H9 (cell line): ENCODE measurements around the gene SHANK3. TPM values are rescaled to one million over a fixed set of nuclear protein-coding genes. Genes with fewer than 3 reads are reported as not detected.

Experiments
- DNase-seq: peaks from one replicate; pipeline ENCODE4 v3.0.0-alpha.2; 2017
- H2AFZ ChIP-seq: one replicate; pipeline ENCODE4 v1.6.1; 2013; ENCODE audit warnings: mild to moderate bottlenecking, low read length, control low read depth, moderate library complexity
- H2AK5ac ChIP-seq: 2 replicates; pipeline ENCODE4 v1.6.1; 2013; ENCODE audit warnings: low read length, control low read depth, mixed read lengths; ENCODE audit not compliant: insufficient read length
- H2BK120ac ChIP-seq: one replicate; pipeline ENCODE4 v1.6.1; 2013; ENCODE audit warnings: low read depth, mild to moderate bottlenecking, low read length, control low read depth, inconsistent platforms; ENCODE audit not compliant: poor library complexity, severe bottlenecking
- H2BK12ac ChIP-seq: 2 replicates; pipeline ENCODE4 v1.6.1; 2013; ENCODE audit warnings: low read length, control low read depth, mixed read lengths, low read depth; ENCODE audit not compliant: insufficient read length
- H2BK15ac ChIP-seq: 2 replicates; pipeline ENCODE4 v1.6.1; 2013; ENCODE audit warnings: low read depth, low read length, control low read depth
- H2BK20ac ChIP-seq: one replicate; pipeline ENCODE4 v1.6.1; 2013; ENCODE audit warnings: low read depth, mild to moderate bottlenecking, low read length, control low read depth, inconsistent platforms; ENCODE audit not compliant: poor library complexity, severe bottlenecking
- H2BK5ac ChIP-seq: 2 replicates; pipeline ENCODE4 v1.6.1; 2013; ENCODE audit warnings: low read length, control low read depth, mixed read lengths; ENCODE audit not compliant: insufficient read length
- H3K14ac ChIP-seq: 2 replicates; pipeline ENCODE4 v1.6.1; 2013; ENCODE audit warnings: low read length, control low read depth; ENCODE audit not compliant: insufficient read depth
- H3K18ac ChIP-seq: 2 replicates; pipeline ENCODE4 v1.6.1; 2013; ENCODE audit warnings: low read depth, mild to moderate bottlenecking, mixed read lengths, low read length, control low read depth; ENCODE audit not compliant: insufficient read length
- H3K23ac ChIP-seq: 2 replicates; pipeline ENCODE4 v1.6.1; 2013; ENCODE audit warnings: low read length, control low read depth, mixed read lengths, low read depth; ENCODE audit not compliant: insufficient read length
- H3K23me2 ChIP-seq: 2 replicates; pipeline ENCODE4 v1.6.1; 2013; ENCODE audit warnings: low read depth, mild to moderate bottlenecking, mixed read lengths, low read length, control low read depth; ENCODE audit not compliant: insufficient read length, poor library complexity, severe bottlenecking
- H3K27ac ChIP-seq: 2 replicates; pipeline ENCODE4 v1.5.1; 2013; ENCODE audit warnings: low read length, control low read depth, mixed read lengths, low read depth; ENCODE audit not compliant: insufficient read length
- H3K27me3 ChIP-seq: 2 replicates; pipeline ENCODE4 v1.6.1; 2013; ENCODE audit warnings: low read length, control low read depth, inconsistent platforms; ENCODE audit not compliant: insufficient read depth
- H3K4ac ChIP-seq: 2 replicates; pipeline ENCODE4 v1.6.1; 2013; ENCODE audit warnings: low read depth, mild to moderate bottlenecking, control low read depth, inconsistent platforms, low read length, moderate library complexity
- H3K4me1 ChIP-seq: 2 replicates; pipeline ENCODE4 v1.6.1; 2013; ENCODE audit warnings: low read length, control low read depth, inconsistent platforms; ENCODE audit not compliant: insufficient read depth
- H3K4me2 ChIP-seq: 2 replicates; pipeline ENCODE4 v1.6.1; 2013; ENCODE audit warnings: low read length, control low read depth, mixed read lengths; ENCODE audit not compliant: insufficient read length, insufficient read depth
- H3K56ac ChIP-seq: 2 replicates; pipeline ENCODE4 v1.6.1; 2013; ENCODE audit warnings: low read depth, mild to moderate bottlenecking, mixed read lengths, low read length, control low read depth; ENCODE audit not compliant: insufficient read length
- H3K79me1 ChIP-seq: 2 replicates; pipeline ENCODE4 v1.6.1; 2013; ENCODE audit warnings: low read depth, mild to moderate bottlenecking, moderate library complexity, low read length, control low read depth, inconsistent platforms; ENCODE audit not compliant: insufficient read depth, poor library complexity, severe bottlenecking
- H3K79me2 ChIP-seq: 2 replicates; pipeline ENCODE4 v1.6.1; 2013; ENCODE audit warnings: low read length, control low read depth, inconsistent platforms; ENCODE audit not compliant: insufficient read depth
- H3K9ac ChIP-seq: 2 replicates; pipeline ENCODE4 v1.6.1; 2013; ENCODE audit warnings: low read length, control low read depth, mixed read lengths; ENCODE audit not compliant: insufficient read length; ENCODE audit errors: extremely low read depth
- H3K9me3 ChIP-seq: one replicate; pipeline ENCODE4 v1.6.1; 2013; ENCODE audit warnings: low read depth, low read length, inconsistent platforms; ENCODE audit not compliant: control insufficient read depth
- H3T11ph ChIP-seq: one replicate; pipeline ENCODE4 v1.6.1; 2013; ENCODE audit warnings: mild to moderate bottlenecking, low read length, control low read depth, inconsistent platforms
- H4K20me1 ChIP-seq: one replicate; pipeline ENCODE4 v1.6.1; 2013; ENCODE audit not compliant: control insufficient read depth, insufficient read length, insufficient read depth
- H4K5ac ChIP-seq: 2 replicates; pipeline ENCODE4 v1.6.1; 2013; ENCODE audit warnings: low read depth, mild to moderate bottlenecking, mixed read lengths, low read length, control low read depth; ENCODE audit not compliant: insufficient read length
- H4K8ac ChIP-seq: replicated peaks from 2 replicates; pipeline ENCODE4 v1.6.1; 2013; ENCODE audit warnings: low read length, control low read depth, mixed read lengths, low read depth; ENCODE audit not compliant: insufficient read length
- H4K91ac ChIP-seq: 2 replicates; pipeline ENCODE4 v1.6.1; 2013; ENCODE audit warnings: low read depth, mild to moderate bottlenecking, moderate library complexity, mixed read lengths, low read length, control low read depth; ENCODE audit not compliant: insufficient read length
- H3K27ac Mint-ChIP-seq, 3 experiments: 2 replicates in 2 of 3; 3 replicates in 1 of 3; pipeline ENCODE4 v1.8.0; 2020 to 2021; ENCODE audit warnings: mixed read lengths in 3 of 3, mild to moderate bottlenecking in 1 of 3, moderate library complexity in 1 of 3
- H3K27me3 Mint-ChIP-seq: 2 replicates; pipeline ENCODE4 v1.8.0; 2021; ENCODE audit warnings: low read depth, mild to moderate bottlenecking, moderate library complexity, mixed read lengths
- H3K36me3 Mint-ChIP-seq, 3 experiments: 2 replicates in 2 of 3; 3 replicates in 1 of 3; pipeline ENCODE4 v1.8.0; 2020 to 2021; ENCODE audit warnings: low read depth in 3 of 3, mixed read lengths in 3 of 3; ENCODE audit not compliant: insufficient read depth in 1 of 3
- H3K4me1 Mint-ChIP-seq, 2 experiments: 2 replicates each; pipeline ENCODE4 v1.8.0; 2020; ENCODE audit warnings: mixed read lengths in 2 of 2
- H3K4me3 Mint-ChIP-seq, 2 experiments: 2 replicates in 1 of 2; 3 replicates in 1 of 2; pipeline ENCODE4 v1.8.0; 2020 to 2021; ENCODE audit warnings: mild to moderate bottlenecking in 2 of 2, mixed read lengths in 2 of 2, moderate library complexity in 1 of 2
- H3K9me3 Mint-ChIP-seq, 2 experiments: 2 replicates in 1 of 2; 3 replicates in 1 of 2; pipeline ENCODE4 v1.8.0; 2020; ENCODE audit warnings: mild to moderate bottlenecking in 2 of 2, mixed read lengths in 2 of 2, moderate library complexity in 1 of 2
- WGBS: extraction: QIAGEN DNeasy Blood & Tissue Kit; methylation state at CpG from one replicate; pipeline ENCODE4 v1.1.7; 2013; ENCODE audit warnings: missing lambda C conversion rate, low lambda C conversion rate, mixed read lengths; ENCODE audit not compliant: insufficient read length; ENCODE audit errors: extremely low coverage; 5-methylcytosine and 5-hydroxymethylcytosine counted together
- total RNA-seq: library from RNA; stranded (reverse); gene quantifications from 2 replicates; pipeline ENCODE4 v1.2.1, GENCODE V29; 2021
- TF ChIP-seq, protein P1 (sequence below): fragments of 200-600 bp; sonication (generic); conservative IDR thresholded peaks from 3 replicates; pipeline ENCODE4 v1.8.0; 2021; ENCODE audit warnings: antibody characterized with exemption, mild to moderate bottlenecking

The SHANK3 gene
- total RNA-seq, 1 experiment from 2014 or later, result 8.7 TPM

DNA sequence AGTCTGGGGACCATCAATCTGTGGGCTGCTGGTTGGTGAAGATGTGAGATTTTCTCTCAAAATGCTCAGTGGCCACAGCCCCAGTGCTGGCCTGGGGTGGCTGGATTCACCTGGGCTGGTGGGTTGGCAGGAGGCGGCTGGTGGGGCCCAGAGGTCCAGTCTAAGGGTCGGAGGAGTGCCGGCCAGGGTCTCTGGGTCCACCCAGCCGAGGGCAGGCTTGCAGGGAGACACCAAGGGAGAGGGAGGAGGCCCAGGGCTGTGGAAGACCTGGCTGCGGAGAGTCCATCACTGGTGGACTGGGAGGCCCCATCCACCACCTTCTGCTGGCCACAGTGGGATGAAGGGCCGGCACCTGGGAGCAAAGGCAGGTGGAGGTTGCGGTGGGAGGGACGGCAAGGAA, 582 bp upstream of the SHANK3 start:
- H3K4me1 Mint-ChIP-seq, result peaks cover 16 to 36% of the 10 kb centered on the region in 2 experiments
- no peaks in the 10 kb centered on the region; a peak in 1 of 7 replicates for H3K36me3 Mint-ChIP-seq
- no peak overlapping the region for H2AFZ ChIP-seq
- H4K8ac ChIP-seq, result no peak overlapping the region
- DNase-seq, result no peak
- peaks cover 6% of the 10 kb centered on the region; the same call in 1 of the 2 replicates for H3K27me3 ChIP-seq
- H4K91ac ChIP-seq, result no peak overlapping the region
- H3K27ac ChIP-seq, result no peak overlapping the region
- H2BK12ac ChIP-seq, result no peak overlapping the region
- no peak overlapping the region for H3K4me2 ChIP-seq
- no peaks in the 10 kb centered on the region for H3K79me1 ChIP-seq
- H2AK5ac ChIP-seq, result no peak overlapping the region
- H2BK5ac ChIP-seq, result no peak overlapping the region
- H4K20me1 ChIP-seq, result no peaks in the 10 kb centered on the region
- H3T11ph ChIP-seq, result no peak overlapping the region
- no peaks in the 10 kb centered on the region for H3K9me3 ChIP-seq
- H3K23me2 ChIP-seq, result peaks cover 8% of the 10 kb centered on the region
- no peak overlapping the region for H3K23ac ChIP-seq
- no peaks in the 10 kb centered on the region; the same call in 1 of the 2 replicates for H3K4me1 ChIP-seq
- H3K4ac ChIP-seq, result no peak overlapping the region
- H3K14ac ChIP-seq, result no peak overlapping the region
- H3K27ac Mint-ChIP-seq, result no peak overlapping the region
- peaks cover 78% of the 10 kb centered on the region for H3K27me3 Mint-ChIP-seq
- no peak overlapping the region for H2BK120ac ChIP-seq
- TF ChIP-seq, protein P1, sequence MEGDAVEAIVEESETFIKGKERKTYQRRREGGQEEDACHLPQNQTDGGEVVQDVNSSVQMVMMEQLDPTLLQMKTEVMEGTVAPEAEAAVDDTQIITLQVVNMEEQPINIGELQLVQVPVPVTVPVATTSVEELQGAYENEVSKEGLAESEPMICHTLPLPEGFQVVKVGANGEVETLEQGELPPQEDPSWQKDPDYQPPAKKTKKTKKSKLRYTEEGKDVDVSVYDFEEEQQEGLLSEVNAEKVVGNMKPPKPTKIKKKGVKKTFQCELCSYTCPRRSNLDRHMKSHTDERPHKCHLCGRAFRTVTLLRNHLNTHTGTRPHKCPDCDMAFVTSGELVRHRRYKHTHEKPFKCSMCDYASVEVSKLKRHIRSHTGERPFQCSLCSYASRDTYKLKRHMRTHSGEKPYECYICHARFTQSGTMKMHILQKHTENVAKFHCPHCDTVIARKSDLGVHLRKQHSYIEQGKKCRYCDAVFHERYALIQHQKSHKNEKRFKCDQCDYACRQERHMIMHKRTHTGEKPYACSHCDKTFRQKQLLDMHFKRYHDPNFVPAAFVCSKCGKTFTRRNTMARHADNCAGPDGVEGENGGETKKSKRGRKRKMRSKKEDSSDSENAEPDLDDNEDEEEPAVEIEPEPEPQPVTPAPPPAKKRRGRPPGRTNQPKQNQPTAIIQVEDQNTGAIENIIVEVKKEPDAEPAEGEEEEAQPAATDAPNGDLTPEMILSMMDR, result no peak
- no peak overlapping the region for H2BK20ac ChIP-seq
- WGBS, result no CpG with 5 or more reads among the region's 8 CpGs
- H3K4me3 Mint-ChIP-seq, result no peak overlapping the region
- no peak overlapping the region for H2BK15ac ChIP-seq
- H3K18ac ChIP-seq, result no peak overlapping the region
- H3K56ac ChIP-seq, result no peak overlapping the region
- H3K9me3 Mint-ChIP-seq, result peaks cover 0 to 2% of the 10 kb centered on the region in 2 experiments; a peak in 1 of 5 replicates
- no peak overlapping the region for H3K9ac ChIP-seq
- H4K5ac ChIP-seq, result no peak overlapping the region
- H3K79me2 ChIP-seq, result no peaks in the 10 kb centered on the region
